Omental fat pad (tissue), 4 donors: Measurements from ENCODE around the gene PRAC1. TPM values are rescaled to one million over a fixed set of nuclear protein-coding genes. Genes with fewer than 3 reads are reported as not detected.
"Not testable (repeated sequence)": the region's sequence is repeated elsewhere in the genome, so short reads cannot be mapped to it uniquely, and the experiment has no call there.

Source experiments
- ATAC-seq: fragments of 150-250 bp; one replicate; pipeline ENCODE4 v1.9.1; 2016; ENCODE audit warnings: mild to moderate bottlenecking, moderate library complexity; ENCODE audit not compliant: low FRiP score
- DNase-seq: peaks from one replicate; pipeline ENCODE4 v3.0.0-alpha.2; 2019; ENCODE audit warnings: low spot score
- total RNA-seq, 4 donors: library from RNA; depleted of rRNA; stranded (reverse); fragments of >200 nt; gene quantifications; one replicate each; pipeline ENCODE4 v1.1.0, GENCODE V29; 2016
- TF ChIP-seq, protein P1 (sequence below), 3 donors: fragments of 450-650 bp; IDR thresholded peaks; one replicate each; pipeline ENCODE4 v1.5.1; 2016 to 2017; ENCODE audit warnings: antibody characterized with exemption in 3 of 3, mild to moderate bottlenecking in 3 of 3, moderate library complexity in 2 of 3

Gene PRAC1
- total RNA-seq, 4 donors from 2014 or later: not detected

DNA sequence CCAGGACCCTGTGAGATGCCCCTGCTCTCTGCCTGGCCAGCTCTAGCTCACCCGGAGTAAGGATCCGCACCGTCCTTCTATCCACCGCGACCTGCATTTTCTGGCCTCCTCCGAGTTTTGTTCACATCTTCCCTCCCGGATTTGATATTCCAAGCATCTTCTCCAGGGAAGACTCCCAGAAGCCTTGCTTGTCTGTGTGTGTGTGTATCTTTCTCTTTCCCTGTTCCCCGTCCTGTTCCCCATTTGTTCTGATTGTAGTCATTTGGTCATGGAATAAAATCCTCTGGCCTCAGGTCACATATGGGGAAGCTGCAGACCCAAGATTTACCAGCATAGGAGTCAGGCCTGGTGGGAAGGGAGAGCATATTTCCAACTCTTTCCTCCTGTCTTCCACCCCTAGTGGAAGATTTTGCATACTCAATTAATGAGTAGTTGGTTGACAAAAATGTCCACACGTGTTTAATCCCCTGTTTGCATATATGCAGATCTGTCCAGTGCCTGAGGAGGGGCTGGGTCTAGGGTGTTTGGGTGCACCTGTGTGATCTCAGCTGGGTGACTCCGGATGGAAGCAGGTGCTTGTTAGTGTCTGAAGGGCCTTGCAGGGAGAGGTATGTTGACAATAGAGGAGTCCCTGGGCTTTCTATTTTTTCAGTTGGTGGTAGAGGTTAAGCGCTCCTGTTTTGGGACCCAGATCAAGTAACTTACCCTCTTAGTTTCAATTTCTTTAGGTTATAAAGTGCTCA lies 1.9 kb downstream of the PRAC1 start:
- DNase-seq (no peak), ATAC-seq (no peak)
- TF ChIP-seq, protein P1, sequence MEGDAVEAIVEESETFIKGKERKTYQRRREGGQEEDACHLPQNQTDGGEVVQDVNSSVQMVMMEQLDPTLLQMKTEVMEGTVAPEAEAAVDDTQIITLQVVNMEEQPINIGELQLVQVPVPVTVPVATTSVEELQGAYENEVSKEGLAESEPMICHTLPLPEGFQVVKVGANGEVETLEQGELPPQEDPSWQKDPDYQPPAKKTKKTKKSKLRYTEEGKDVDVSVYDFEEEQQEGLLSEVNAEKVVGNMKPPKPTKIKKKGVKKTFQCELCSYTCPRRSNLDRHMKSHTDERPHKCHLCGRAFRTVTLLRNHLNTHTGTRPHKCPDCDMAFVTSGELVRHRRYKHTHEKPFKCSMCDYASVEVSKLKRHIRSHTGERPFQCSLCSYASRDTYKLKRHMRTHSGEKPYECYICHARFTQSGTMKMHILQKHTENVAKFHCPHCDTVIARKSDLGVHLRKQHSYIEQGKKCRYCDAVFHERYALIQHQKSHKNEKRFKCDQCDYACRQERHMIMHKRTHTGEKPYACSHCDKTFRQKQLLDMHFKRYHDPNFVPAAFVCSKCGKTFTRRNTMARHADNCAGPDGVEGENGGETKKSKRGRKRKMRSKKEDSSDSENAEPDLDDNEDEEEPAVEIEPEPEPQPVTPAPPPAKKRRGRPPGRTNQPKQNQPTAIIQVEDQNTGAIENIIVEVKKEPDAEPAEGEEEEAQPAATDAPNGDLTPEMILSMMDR (IDR thresholded peaks at IDR 0.05): no peak

DNA sequence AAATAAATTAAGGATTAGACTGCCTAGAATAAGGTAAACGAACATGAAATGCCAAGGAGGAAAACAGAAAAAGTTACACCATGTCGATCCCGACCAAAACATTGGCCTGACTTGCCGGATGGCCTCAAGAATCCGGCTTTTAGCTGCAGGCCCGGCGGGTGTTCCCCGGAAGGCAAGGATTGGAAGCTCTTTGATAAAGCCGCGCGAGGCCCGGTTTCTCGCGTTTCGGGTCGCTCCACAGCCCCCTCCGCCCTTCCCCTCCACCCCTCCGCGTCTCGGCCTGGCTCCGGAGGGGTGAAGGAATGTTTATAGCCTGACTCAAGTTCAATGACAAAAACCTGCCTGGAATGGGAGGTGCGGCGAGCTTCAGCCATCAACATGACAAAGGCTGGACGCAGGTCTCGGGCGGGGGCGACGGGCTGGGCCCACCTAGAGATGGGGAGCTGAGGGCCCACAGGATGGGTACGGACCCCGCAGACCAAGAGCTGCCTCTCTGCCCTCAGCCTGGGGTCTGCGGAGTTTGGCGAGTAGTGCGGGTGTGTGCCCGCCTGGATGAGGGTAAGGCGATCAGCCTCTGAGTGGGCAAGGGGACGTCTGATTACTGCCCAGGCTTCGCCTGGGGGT lies 2.6 kb downstream of the PRAC1 start:
- TF ChIP-seq, protein P1 (IDR thresholded peaks at IDR 0.05): no peak
- ATAC-seq: no peak
- no peak for DNase-seq

DNA sequence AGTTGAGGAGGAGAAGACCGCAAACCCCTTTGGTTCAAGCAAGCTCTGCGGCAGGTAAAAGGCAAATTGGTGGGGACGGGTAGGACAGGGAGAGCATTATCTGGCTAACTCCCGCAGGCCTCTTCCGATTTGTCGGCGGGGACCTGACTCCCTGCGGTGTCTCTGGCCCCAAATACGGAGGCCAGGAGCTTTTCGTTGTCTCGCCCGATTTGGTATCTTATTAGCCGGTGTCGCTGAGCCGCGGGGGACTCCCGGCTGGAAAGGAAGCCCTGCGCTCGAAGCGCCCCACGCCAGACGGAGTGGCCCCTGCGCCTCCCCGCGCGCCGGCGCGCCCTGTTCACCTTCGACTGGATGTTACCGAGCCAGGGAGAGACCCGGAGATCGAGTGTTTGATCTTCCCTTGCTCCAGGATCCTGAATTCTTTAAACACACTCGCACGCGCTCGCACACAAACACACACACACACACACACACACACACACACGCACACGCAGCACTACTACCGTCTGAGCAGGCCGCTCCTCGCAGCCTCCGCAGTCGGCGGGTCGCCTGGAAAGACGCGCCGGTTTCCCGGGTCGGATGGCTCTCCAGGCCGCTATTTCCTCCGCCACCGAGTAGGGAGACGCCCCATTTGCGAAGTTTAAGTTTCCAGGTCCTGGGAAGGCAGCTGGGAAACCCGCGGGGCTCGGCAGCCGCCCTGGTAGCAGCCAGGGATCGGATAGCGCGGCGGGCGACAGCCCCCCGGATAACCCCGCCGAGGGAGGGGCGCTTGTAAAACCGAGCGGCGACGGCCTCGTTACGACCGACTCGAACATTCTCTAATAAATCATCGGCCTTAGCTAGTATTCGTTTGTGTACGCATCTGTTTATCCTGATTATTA lies 3.3 kb downstream of the PRAC1 start:
- TF ChIP-seq, protein P1 (IDR thresholded peaks at IDR 0.05): no peak
- ATAC-seq (no peak), DNase-seq (no peak)

DNA sequence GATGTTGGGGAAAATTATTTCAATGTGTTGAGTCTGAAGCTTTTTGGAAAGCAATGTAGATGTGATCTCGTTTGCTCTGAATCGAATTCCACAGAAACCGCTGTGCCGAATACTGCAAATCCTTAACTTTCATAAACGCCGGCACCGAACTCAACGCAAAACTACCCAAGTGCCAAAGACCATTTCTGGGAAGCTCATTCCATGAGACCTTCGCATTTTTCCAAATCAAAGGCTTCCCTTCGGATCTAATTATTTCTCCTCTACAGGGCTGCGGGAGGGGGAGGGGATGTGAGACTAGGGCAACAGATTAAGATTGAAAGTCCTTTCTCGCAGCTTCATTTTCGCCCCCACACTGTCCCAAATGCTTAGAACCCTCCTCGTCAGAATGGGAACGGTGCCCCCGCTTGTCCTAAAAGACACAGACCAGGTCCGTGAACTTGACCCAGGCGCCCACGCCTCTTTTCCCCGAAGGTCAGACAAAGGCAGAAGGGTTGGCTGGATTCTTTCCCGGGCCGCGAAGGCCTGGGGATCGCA lies 4.0 kb downstream of the PRAC1 start:
- DNase-seq: no peak
- TF ChIP-seq, protein P1 (IDR thresholded peaks at IDR 0.05): no peak
- no peak for ATAC-seq

DNA sequence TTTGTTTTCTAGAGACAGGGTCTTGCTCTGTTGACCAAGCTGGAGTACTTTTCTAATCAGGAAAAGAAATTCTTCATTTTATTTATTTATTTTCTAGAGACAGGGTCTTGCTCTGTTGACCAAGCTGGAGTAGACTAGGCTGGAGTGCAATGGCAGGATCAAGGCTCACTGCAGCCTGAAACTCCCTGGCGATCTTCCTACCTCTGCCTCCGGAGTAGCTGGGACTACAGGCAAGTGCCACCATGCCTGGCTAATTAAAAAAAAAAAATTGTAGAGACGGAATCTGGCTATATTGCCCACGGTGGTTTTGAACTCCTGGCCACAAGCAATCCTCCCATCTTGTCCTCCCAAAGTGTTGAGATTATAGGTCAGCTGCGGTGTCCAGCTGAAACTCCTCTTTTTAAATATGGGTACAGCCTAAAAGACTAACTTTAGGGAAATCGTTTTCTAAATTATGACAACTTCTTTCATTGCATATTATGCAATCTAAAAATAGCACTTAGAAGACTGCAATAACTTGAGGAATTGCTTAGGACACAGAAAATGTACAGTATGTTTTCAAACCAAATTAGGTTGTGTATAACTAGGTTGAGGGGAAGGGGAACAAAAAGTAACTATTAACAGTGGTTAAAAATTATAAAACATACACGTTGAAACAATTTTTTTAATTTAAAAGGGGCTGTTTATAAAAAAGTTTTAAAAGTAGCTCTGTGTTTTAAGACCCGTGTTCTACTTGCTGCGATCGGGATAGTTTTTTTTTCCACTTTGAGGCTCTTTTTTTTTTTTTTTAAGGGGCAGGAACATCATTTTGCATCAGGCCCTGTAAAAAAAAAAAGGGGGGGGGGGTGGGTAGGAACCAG lies 4.7 kb downstream of the PRAC1 start:
- DNase-seq: no peak
- no peak for ATAC-seq
- TF ChIP-seq, protein P1 (IDR thresholded peaks at IDR 0.05): no peak

DNA sequence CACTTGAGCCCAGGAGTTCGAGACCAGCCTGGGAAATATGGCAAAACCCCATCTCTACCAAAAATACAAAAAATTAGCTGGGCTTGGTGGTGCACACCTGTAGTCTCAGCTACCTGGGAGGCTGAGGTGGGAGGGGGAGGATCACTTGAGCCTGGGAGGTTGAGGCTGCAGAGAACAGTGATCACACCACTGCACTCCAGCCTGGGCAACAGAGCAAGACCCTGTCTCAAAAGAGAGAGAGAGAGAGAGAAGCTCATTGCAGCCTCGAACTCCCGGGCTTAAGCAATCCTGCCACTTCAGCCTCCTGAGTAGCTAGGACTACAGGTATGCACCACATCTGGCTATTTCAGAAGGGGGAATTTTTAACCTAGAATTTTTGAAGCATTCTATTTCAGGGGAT lies 5.8 kb downstream of the PRAC1 start:
- not testable (repeated sequence) for DNase-seq

More for the DNA sequence above, 5.8 kb downstream of the PRAC1 start:
- not testable (repeated sequence) for ATAC-seq
